GM12874 (cell line): ENCODE measurements around the gene RHBDF2.

Experiments
- CTCF ChIP-seq: IDR thresholded peaks from 2 replicates; pipeline ENCODE4 v1.5.1; 2011; ENCODE audit warnings: low read depth, mild to moderate bottlenecking, control low read depth, low read length, moderate library complexity; ENCODE audit not compliant: insufficient read depth

Gene RHBDF2

GRCh38 chr17:76536511-76537287, 35.5 kb upstream of the RHBDF2 start:
- no peak for TF ChIP-seq CTCF

GRCh38 chr17:76535788-76536510, 34.7 kb upstream of the RHBDF2 start:
- no peak for TF ChIP-seq CTCF

- no peak for TF ChIP-seq CTCF
These were observed 33.9 kb upstream of the RHBDF2 start for GRCh38 chr17:76534831-76535732.

GRCh38 chr17:76532072-76532651, 30.9 kb upstream of the RHBDF2 start:
- no peak for TF ChIP-seq CTCF

GRCh38 chr17:76531486-76532038, 30.3 kb upstream of the RHBDF2 start:
- no peak for TF ChIP-seq CTCF

GRCh38 chr17:76530811-76531485, 29.7 kb upstream of the RHBDF2 start:
- TF ChIP-seq CTCF, result no peak
